Neural crest cell (in vitro differentiated cells): ENCODE measurements around the gene SNCA. TPM values are rescaled to one million over a fixed set of nuclear protein-coding genes. Genes with fewer than 3 reads are reported as not detected.

ENCODE experiments used
- DNase-seq: peaks from one replicate; pipeline ENCODE4 v3.0.0; 2021; ENCODE audit warnings: low read depth, mixed read lengths, low spot score
- H3K27ac Mint-ChIP-seq: one replicate; pipeline ENCODE4 v1.8.0; 2021; ENCODE audit warnings: mild to moderate bottlenecking, mixed read lengths; ENCODE audit not compliant: unreplicated experiment
- H3K27me3 Mint-ChIP-seq: 2 replicates; pipeline ENCODE4 v1.8.0; 2021; ENCODE audit warnings: low read depth, mild to moderate bottlenecking, mixed read lengths
- H3K36me3 Mint-ChIP-seq: 2 replicates; pipeline ENCODE4 v1.8.0; 2021; ENCODE audit warnings: low read depth, mild to moderate bottlenecking, mixed read lengths
- H3K4me1 Mint-ChIP-seq: 2 replicates; pipeline ENCODE4 v1.8.0; 2021; ENCODE audit warnings: mixed read lengths
- H3K4me3 Mint-ChIP-seq: one replicate; pipeline ENCODE4 v1.8.0; 2021; ENCODE audit warnings: mild to moderate bottlenecking, mixed read lengths
- H3K9me3 Mint-ChIP-seq: 2 replicates; pipeline ENCODE4 v1.8.0; 2021; ENCODE audit warnings: mixed read lengths
- total RNA-seq: library from RNA; stranded (reverse); gene quantifications from 2 replicates; pipeline ENCODE4 v1.2.1, GENCODE V29; 2021
- TF ChIP-seq, protein P1 (sequence below): fragments of 200-600 bp; sonication (generic); conservative IDR thresholded peaks from 2 replicates; pipeline ENCODE4 v1.5.0; 2021; ENCODE audit warnings: antibody characterized with exemption, mild to moderate bottlenecking

SNCA gene
- total RNA-seq, 1 donor from 2014 or later = 29.6 TPM

DNA sequence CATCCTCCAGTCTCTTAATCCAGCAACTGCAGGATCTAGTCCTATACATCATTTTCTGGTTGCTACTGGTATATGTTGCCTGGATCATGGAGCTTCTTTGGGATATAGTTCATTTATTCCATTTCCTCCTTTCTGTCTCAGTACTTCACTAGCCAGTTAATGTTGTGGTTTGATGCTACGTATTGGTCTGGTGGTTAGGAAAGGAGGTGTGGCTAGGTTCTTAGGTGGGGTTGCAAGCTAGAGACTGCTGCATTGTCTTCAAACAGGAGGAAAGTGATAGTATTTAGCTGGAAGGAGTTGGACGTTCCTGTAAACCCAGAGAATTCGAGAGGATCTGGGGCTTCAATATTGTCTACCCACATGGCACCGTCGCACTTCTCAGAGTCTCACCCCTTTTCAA, 129.5 kb downstream of the SNCA start:
- Mint-ChIP-seq H3K9me3 (no peaks in the 10 kb centered on the region), H3K4me1 (peaks cover 25% of the 10 kb centered on the region), H3K4me3 (no peak overlapping the region), H3K27ac (peak overlapping the region; percentile 38), H3K27me3 (no peaks in the 10 kb centered on the region), H3K36me3 (no peaks in the 10 kb centered on the region)
- no peak for DNase-seq
- TF ChIP-seq, protein P1, sequence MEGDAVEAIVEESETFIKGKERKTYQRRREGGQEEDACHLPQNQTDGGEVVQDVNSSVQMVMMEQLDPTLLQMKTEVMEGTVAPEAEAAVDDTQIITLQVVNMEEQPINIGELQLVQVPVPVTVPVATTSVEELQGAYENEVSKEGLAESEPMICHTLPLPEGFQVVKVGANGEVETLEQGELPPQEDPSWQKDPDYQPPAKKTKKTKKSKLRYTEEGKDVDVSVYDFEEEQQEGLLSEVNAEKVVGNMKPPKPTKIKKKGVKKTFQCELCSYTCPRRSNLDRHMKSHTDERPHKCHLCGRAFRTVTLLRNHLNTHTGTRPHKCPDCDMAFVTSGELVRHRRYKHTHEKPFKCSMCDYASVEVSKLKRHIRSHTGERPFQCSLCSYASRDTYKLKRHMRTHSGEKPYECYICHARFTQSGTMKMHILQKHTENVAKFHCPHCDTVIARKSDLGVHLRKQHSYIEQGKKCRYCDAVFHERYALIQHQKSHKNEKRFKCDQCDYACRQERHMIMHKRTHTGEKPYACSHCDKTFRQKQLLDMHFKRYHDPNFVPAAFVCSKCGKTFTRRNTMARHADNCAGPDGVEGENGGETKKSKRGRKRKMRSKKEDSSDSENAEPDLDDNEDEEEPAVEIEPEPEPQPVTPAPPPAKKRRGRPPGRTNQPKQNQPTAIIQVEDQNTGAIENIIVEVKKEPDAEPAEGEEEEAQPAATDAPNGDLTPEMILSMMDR = no peak

DNA sequence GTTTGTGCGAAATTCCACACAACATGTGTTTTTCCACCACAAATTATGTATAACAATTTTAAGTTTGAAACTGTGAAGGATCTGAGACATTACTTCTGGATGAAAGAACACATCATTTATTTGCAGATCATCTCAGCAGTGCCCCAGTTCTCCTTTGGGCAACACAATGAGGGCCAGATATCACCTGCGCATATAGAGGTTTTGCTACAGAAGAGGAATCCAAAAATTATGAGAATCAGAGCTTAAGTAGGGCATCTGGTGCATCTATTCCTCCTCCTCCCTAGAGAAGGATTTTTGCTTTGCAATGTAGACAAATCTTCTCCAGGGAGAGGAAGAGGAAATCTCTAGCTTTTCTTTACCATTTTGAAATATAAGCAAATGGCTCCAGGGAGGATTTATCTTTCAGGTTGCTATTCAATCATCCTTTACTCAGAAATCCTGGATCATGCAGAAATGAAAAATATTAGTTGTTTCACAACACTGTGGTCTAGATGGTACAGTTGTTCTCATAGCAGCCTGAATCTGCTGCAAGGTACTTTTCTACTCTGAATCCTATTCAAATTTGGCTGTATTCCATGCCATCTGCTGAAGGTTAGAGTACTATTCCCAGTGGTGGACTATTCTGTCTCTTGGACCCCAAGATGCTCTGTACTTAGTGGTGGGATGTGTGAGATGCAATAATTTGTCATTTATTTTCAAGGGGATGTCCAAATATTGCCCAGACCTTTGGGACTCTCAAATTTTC, 132.1 kb downstream of the SNCA start:
- H3K27me3 Mint-ChIP-seq = no peaks in the 10 kb centered on the region
- H3K27ac Mint-ChIP-seq = no peak overlapping the region
- no peak for DNase-seq
- peaks cover 4% of the 10 kb centered on the region for H3K9me3 Mint-ChIP-seq
- no peaks in the 10 kb centered on the region for H3K36me3 Mint-ChIP-seq
- peaks cover 24% of the 10 kb centered on the region for H3K4me1 Mint-ChIP-seq
- TF ChIP-seq, protein P1 = no peak
- H3K4me3 Mint-ChIP-seq = no peak overlapping the region

DNA sequence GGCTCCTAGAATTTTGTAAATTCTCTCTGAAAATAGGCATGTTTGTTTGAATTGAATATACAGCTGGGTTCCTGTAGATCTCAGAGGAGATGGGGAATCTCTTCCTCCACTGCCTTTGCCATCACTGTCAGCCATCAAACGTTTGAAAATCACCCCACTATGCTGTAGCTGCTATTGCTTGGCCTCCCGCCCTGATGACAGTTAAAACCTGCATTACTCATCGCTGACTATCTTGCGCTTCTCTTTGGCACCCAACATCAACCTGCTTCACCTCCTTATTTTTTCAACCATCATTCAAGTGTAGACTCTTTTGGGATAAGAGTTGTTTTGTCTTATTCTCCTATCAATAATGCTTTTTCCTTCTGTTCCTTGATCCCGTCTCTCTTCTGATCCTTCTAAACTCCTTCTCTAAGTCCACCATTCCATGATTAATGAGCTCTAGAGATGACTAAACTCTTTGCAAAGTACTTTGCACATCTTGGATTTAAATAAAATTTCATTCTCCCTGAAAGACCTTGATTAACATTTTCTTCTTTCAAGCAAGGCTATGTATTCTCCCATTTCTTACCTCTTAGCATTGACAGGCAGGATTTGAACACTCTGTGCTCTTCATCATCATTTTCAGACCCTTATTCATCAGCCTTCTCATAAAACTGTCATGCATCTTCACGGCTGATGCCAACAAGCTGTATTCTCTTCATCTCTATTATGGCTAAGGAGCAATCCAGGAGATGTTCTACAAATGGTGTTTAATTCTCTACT, 133.0 kb downstream of the SNCA start:
- H3K4me1 Mint-ChIP-seq = peaks cover 16% of the 10 kb centered on the region
- no peaks in the 10 kb centered on the region for H3K36me3 Mint-ChIP-seq
- no peak overlapping the region for H3K4me3 Mint-ChIP-seq
- TF ChIP-seq, protein P1 = no peak
- H3K27me3 Mint-ChIP-seq = no peaks in the 10 kb centered on the region
- no peak for DNase-seq
- H3K9me3 Mint-ChIP-seq = peaks cover 4% of the 10 kb centered on the region
- H3K27ac Mint-ChIP-seq = no peak overlapping the region

DNA sequence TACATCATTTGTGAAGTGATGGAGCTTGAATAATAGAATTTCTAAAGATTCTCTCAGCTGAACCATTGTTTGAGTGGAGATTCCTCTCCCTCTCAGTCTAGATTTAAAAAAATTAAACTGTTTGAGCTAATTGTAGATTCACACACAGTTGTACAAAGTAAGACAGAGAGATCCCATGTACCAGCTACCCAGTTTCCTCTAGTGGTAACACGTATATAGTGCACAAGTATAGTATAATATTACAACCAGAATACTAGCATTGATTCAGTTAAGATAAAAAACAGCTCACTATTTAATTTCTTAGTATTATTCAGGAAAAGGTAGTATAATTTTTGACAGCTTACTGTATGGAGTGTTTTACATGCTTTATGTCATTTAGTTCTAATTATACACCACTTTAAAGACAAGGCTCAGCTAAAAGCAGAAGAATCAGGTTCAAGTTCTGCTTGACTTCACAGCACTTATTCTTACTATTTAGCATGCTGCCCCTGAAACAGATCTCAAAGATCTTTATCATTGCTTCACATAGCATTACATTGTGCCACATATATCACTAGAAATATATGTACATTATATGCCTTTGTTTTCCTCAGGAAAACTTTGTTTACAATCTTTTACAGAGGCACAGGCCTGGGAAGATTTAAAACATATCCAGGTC, 136.1 kb downstream of the SNCA start:
- H3K4me3 Mint-ChIP-seq = no peak overlapping the region
- no peaks in the 10 kb centered on the region for H3K4me1 Mint-ChIP-seq
- H3K36me3 Mint-ChIP-seq = no peaks in the 10 kb centered on the region
- no peak for DNase-seq
- TF ChIP-seq, protein P1 = peak; percentile 34
- peaks cover 4% of the 10 kb centered on the region for H3K9me3 Mint-ChIP-seq
- H3K27ac Mint-ChIP-seq = no peak overlapping the region
- no peaks in the 10 kb centered on the region for H3K27me3 Mint-ChIP-seq

DNA sequence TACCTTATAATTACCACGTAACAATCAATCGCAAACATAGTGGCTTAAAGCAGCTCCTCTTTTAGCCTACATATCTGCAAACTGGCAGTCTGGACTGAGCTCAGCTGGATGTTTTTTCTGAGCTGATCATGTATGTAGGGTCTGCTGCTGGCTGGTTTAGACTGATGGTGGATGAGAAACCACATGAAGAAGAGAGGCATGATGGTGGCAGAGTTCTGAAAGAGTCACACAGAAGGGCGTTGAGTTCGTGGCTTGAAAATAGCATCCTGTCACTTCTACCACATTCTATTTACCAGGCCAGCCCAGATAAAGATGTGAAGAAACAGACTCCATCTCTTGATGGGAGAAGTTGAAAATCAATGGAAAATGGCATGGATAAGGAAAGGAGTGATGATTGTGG, 151.3 kb downstream of the SNCA start:
- no peak overlapping the region for H3K4me3 Mint-ChIP-seq
- TF ChIP-seq, protein P1 = no peak
- H3K4me1 Mint-ChIP-seq = no peaks in the 10 kb centered on the region
- H3K27ac Mint-ChIP-seq = no peak overlapping the region
- H3K9me3 Mint-ChIP-seq = peaks cover 7% of the 10 kb centered on the region
- H3K36me3 Mint-ChIP-seq = no peaks in the 10 kb centered on the region
- H3K27me3 Mint-ChIP-seq = no peaks in the 10 kb centered on the region
- DNase-seq = no peak
